Endothelial cell (in vitro differentiated cells): ENCODE data around the gene STMND1. TPM values are rescaled to one million over a fixed set of nuclear protein-coding genes. Genes with fewer than 3 reads are reported as not detected.

ENCODE experiments used
- DNase-seq: peaks from one replicate; pipeline ENCODE4 v3.0.0; 2021; ENCODE audit warnings: low spot score
- H3K27ac Mint-ChIP-seq: one replicate; pipeline ENCODE4 v1.8.0; 2021; ENCODE audit warnings: mixed read lengths, inconsistent platforms; ENCODE audit not compliant: unreplicated experiment
- H3K27me3 Mint-ChIP-seq: one replicate; pipeline ENCODE4 v1.8.0; 2021; ENCODE audit warnings: mild to moderate bottlenecking, moderate library complexity, mixed read lengths, inconsistent platforms; ENCODE audit not compliant: unreplicated experiment
- H3K36me3 Mint-ChIP-seq: one replicate; pipeline ENCODE4 v1.8.0; 2021; ENCODE audit warnings: mild to moderate bottlenecking, low read depth, mixed read lengths, inconsistent platforms; ENCODE audit not compliant: unreplicated experiment
- H3K4me1 Mint-ChIP-seq: one replicate; pipeline ENCODE4 v1.8.0; 2021; ENCODE audit warnings: mild to moderate bottlenecking, mixed read lengths, inconsistent platforms; ENCODE audit not compliant: unreplicated experiment
- H3K4me3 Mint-ChIP-seq: one replicate; pipeline ENCODE4 v1.8.0; 2021; ENCODE audit warnings: mild to moderate bottlenecking, mixed read lengths, inconsistent platforms; ENCODE audit not compliant: unreplicated experiment
- H3K9me3 Mint-ChIP-seq: one replicate; pipeline ENCODE4 v1.8.0; 2021; ENCODE audit warnings: mixed read lengths, inconsistent platforms; ENCODE audit not compliant: unreplicated experiment
- total RNA-seq: library from RNA; stranded (reverse); fragmentation: NEBNext Ultra II Directional; extraction: Animal tissue kit (Norgen Biotek cat#: 25700); gene quantifications from one replicate; pipeline ENCODE4 v1.2.1, GENCODE V29; 2021; ENCODE audit not compliant: unreplicated experiment
- TF ChIP-seq, protein P1 (sequence below): fragments of 200-600 bp; sonication (generic); IDR thresholded peaks from one replicate; pipeline ENCODE4 v1.5.0; 2021; ENCODE audit warnings: antibody characterized with exemption; ENCODE audit not compliant: unreplicated experiment

The STMND1 gene
- total RNA-seq, 1 donor from 2014 or later, result not detected

DNA sequence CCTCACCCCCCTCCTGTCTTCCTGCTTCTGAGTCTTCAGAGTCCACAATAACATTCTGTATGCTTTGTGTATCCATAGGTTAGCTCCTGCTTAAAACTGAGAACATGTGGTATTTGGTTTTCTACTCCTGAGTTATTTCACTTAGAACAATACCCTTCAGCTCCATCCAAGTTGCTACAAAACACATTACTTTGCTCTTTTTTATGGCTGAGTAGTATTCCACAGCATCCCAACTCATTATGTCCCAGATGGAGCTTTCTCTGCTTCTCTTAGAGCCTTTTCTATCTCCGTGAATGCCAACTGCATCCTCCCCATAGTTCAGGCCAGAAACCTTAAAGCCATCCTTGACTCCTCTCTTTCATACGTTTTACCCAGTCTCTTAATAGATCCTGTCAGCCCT, 55.8 kb downstream of the STMND1 start:
- H3K4me3 Mint-ChIP-seq, result no peak overlapping the region
- TF ChIP-seq, protein P1, sequence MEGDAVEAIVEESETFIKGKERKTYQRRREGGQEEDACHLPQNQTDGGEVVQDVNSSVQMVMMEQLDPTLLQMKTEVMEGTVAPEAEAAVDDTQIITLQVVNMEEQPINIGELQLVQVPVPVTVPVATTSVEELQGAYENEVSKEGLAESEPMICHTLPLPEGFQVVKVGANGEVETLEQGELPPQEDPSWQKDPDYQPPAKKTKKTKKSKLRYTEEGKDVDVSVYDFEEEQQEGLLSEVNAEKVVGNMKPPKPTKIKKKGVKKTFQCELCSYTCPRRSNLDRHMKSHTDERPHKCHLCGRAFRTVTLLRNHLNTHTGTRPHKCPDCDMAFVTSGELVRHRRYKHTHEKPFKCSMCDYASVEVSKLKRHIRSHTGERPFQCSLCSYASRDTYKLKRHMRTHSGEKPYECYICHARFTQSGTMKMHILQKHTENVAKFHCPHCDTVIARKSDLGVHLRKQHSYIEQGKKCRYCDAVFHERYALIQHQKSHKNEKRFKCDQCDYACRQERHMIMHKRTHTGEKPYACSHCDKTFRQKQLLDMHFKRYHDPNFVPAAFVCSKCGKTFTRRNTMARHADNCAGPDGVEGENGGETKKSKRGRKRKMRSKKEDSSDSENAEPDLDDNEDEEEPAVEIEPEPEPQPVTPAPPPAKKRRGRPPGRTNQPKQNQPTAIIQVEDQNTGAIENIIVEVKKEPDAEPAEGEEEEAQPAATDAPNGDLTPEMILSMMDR, result no peak
- no peaks in the 10 kb centered on the region for H3K36me3 Mint-ChIP-seq
- H3K27ac Mint-ChIP-seq, result no peak overlapping the region
- no peak for DNase-seq
- no peaks in the 10 kb centered on the region for H3K9me3 Mint-ChIP-seq
- H3K4me1 Mint-ChIP-seq, result no peaks in the 10 kb centered on the region
- H3K27me3 Mint-ChIP-seq, result peaks cover 2% of the 10 kb centered on the region

GRCh38 chr6:17159240-17159639, 57.4 kb downstream of the STMND1 start:
- H3K4me3 Mint-ChIP-seq, result no peak overlapping the region

GRCh38 chr6:17161076-17161475, 59.2 kb downstream of the STMND1 start:
- Mint-ChIP-seq H3K9me3 (no peaks in the 10 kb centered on the region), H3K36me3 (no peaks in the 10 kb centered on the region), H3K4me3 (no peak overlapping the region), H3K27me3 (peaks cover 2% of the 10 kb centered on the region), H3K27ac (no peak overlapping the region), H3K4me1 (no peaks in the 10 kb centered on the region)
- DNase-seq, result no peak
- TF ChIP-seq, protein P1, result no peak

More at GRCh38 chr6:17159240-17159639, 57.4 kb downstream of the STMND1 start:
- Mint-ChIP-seq H3K4me1 (no peaks in the 10 kb centered on the region), H3K27me3 (peaks cover 2% of the 10 kb centered on the region), H3K36me3 (no peaks in the 10 kb centered on the region), H3K9me3 (no peaks in the 10 kb centered on the region), H3K27ac (no peak overlapping the region)
- DNase-seq, result no peak
- TF ChIP-seq, protein P1, result no peak

- Mint-ChIP-seq H3K4me3 (no peak overlapping the region), H3K36me3 (no peaks in the 10 kb centered on the region), H3K27ac (no peak overlapping the region), H3K9me3 (no peaks in the 10 kb centered on the region), H3K4me1 (no peaks in the 10 kb centered on the region), H3K27me3 (peaks cover 2% of the 10 kb centered on the region)
- TF ChIP-seq, protein P1, result no peak
- no peak for DNase-seq
Observed at GRCh38 chr6:17165383-17165782, 63.5 kb downstream of the STMND1 start.

DNA sequence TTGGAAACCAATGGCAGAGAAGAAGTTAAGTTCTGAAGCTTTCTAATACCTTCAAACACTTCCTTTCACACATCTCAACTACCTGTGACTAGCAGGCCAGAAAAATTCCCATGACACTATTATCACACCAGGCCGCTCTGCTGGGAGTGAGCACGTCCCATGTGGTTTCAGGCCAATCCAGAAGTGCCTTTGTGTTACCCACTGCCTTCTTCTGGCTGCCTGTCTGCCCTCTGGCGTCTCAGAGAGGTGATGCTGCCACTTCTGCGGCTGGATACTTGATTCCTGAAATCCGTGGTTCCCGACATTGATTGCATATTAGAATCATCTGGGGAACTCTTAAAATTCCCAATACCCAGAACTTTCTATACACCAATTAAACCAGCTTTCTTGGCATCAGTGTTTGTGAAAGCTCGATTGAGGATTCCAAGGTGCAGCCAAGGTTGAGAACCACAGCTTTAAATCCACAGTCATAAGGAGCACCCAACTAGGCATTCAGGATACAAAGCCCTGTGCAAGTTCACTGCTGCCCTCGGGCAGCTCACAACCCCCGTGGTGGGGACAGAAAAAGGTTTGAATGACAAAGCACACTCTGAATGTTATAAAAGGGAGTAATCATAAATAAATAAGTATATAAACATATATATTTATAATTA, 65.6 kb downstream of the STMND1 start:
- H3K4me1 Mint-ChIP-seq, result no peaks in the 10 kb centered on the region
- H3K27ac Mint-ChIP-seq, result no peak overlapping the region

More for the DNA sequence above, 65.6 kb downstream of the STMND1 start:
- peak; percentile 60 for DNase-seq
- H3K27me3 Mint-ChIP-seq, result peaks cover under 1% of the 10 kb centered on the region
- TF ChIP-seq, protein P1, result peak; percentile 44
- H3K9me3 Mint-ChIP-seq, result no peaks in the 10 kb centered on the region
- no peaks in the 10 kb centered on the region for H3K36me3 Mint-ChIP-seq
- H3K4me3 Mint-ChIP-seq, result no peak overlapping the region
